Erythroblast (primary cell): ENCODE data around the gene AHR.

Experiments used
- GATA1 ChIP-seq: IDR thresholded peaks from 2 replicates; pipeline ENCODE4 v1.6.1; 2011; ENCODE audit warnings: low read depth, mild to moderate bottlenecking, control low read depth, low read length, moderate library complexity
- POLR2A ChIP-seq: IDR thresholded peaks from 2 replicates; pipeline ENCODE4 v1.6.1; 2011; ENCODE audit warnings: mild to moderate bottlenecking, low read length

- TF ChIP-seq POLR2A (no peak), GATA1 (no peak)
Measured at GRCh38 chr7:17318146-17318545, 19.7 kb downstream of the AHR start.
